GM12878 (cell line): ENCODE results near the gene TBP. TPM values are rescaled to one million over a fixed set of nuclear protein-coding genes. Genes with fewer than 3 reads are reported as not detected.

ENCODE experiments used
- CHD2 ChIP-seq: IDR thresholded peaks from 2 replicates; pipeline ENCODE4 v1.6.1; 2011; ENCODE audit warnings: low read depth, low read length, improper control_type of control experiment, borderline replicate concordance
- CHD4 ChIP-seq: fragments of 200-600 bp; sonication (generic); IDR thresholded peaks from 2 replicates; pipeline ENCODE4 v1.6.1; 2016; ENCODE audit warnings: mild to moderate bottlenecking
- EED ChIP-seq: sonication (generic); IDR thresholded peaks from 2 replicates; pipeline ENCODE4 v1.6.1; 2016; ENCODE audit warnings: antibody characterized with exemption, low read depth
- EP300 ChIP-seq, 2 experiments: fragments of 150-350 bp in 1 of 2; IDR thresholded peaks; 2 replicates each; pipeline ENCODE4 v1.6.1; 2011 to 2012; ENCODE audit warnings: low read depth in 2 of 2, low read length in 2 of 2, borderline replicate concordance in 1 of 2, improper control_type of control experiment in 1 of 2, inconsistent platforms in 1 of 2; ENCODE audit not compliant: control insufficient read depth in 1 of 2
- FOS ChIP-seq: IDR thresholded peaks from 3 replicates; pipeline ENCODE4 v1.6.1; 2011; ENCODE audit warnings: borderline replicate concordance; ENCODE audit not compliant: insufficient read length; ENCODE audit errors: extremely low read depth
- JUNB ChIP-seq: IDR thresholded peaks from 2 replicates; pipeline ENCODE4 v1.6.1; 2016; ENCODE audit warnings: antibody characterized with exemption, mild to moderate bottlenecking
- MEF2A ChIP-seq: IDR thresholded peaks from 2 replicates; pipeline ENCODE4 v1.6.1; 2011; ENCODE audit warnings: low read depth, mild to moderate bottlenecking, low read length, moderate library complexity; ENCODE audit not compliant: insufficient read depth
- MTA2 ChIP-seq: fragments of 450-650 bp; IDR thresholded peaks from 2 replicates; pipeline ENCODE4 v1.6.1; 2016; ENCODE audit warnings: low read depth, mild to moderate bottlenecking, moderate library complexity
- POLR2A ChIP-seq: IDR thresholded peaks from 2 replicates; pipeline ENCODE4 v1.6.1; 2011; ENCODE audit warnings: low read depth, mild to moderate bottlenecking, low read length
- PRDM15 ChIP-seq: fragments of 450-650 bp; formaldehyde crosslinking; IDR thresholded peaks from 2 replicates; pipeline ENCODE4 v1.4.0; 2020; ENCODE audit warnings: mild to moderate bottlenecking, moderate library complexity
- RBBP5 ChIP-seq: fragments of 200-600 bp; sonication (generic); conservative IDR thresholded peaks from 2 replicates; pipeline ENCODE4 v1.6.1; 2016
- SKIL ChIP-seq: fragments of 450-650 bp; IDR thresholded peaks from 2 replicates; pipeline ENCODE4 v1.6.1; 2017; ENCODE audit warnings: mild to moderate bottlenecking, low read depth, inconsistent platforms; ENCODE audit not compliant: poor library complexity, severe bottlenecking
- ZNF592 ChIP-seq: fragments of 450-650 bp; IDR thresholded peaks from 2 replicates; pipeline ENCODE4 v1.6.1; 2017; ENCODE audit warnings: mild to moderate bottlenecking, moderate library complexity
- ZNF687 ChIP-seq: fragments of 450-650 bp; IDR thresholded peaks from 2 replicates; pipeline ENCODE4 v1.6.1; 2017; ENCODE audit warnings: mild to moderate bottlenecking, moderate library complexity
- ZZZ3 ChIP-seq: IDR thresholded peaks from 2 replicates; pipeline ENCODE4 v1.6.1; 2011; ENCODE audit warnings: low read depth; ENCODE audit not compliant: control insufficient read depth, insufficient read length
- polyA plus RNA-seq, 11 experiments: library from polyadenylated mRNA; depleted of rRNA in 4 of 11; unstranded in 6 of 11; stranded (reverse) in 5 of 11; fragments of >200 nt; fragmentation: Nextera tagmentation in 4 of 11; fragmentation: Illumina TruSeq in 1 of 11; extraction: Ambion mirVana in 4 of 11; extraction: Trizol in 1 of 11; gene quantifications; 1 replicate in 1 of 11; 2 replicates in 10 of 11; pipeline versions ENCODE4 v1.2.1 to v1.2.3, GENCODE V29; 2011 to 2016; ENCODE audit warnings: inconsistent platforms in 2 of 11, missing spikeins in 2 of 11, low read depth in 1 of 11
- total RNA-seq, 4 experiments: library from RNA; depleted of rRNA in 3 of 4; stranded (reverse); fragments of >200 nt in 3 of 4; fragmentation: Illumina TruSeq in 1 of 4; extraction: Trizol in 1 of 4; gene quantifications; 2 replicates each; pipeline versions ENCODE4 v1.2.1 to v1.2.3, GENCODE V29; 2013 to 2021

The TBP gene
- total and polyA plus RNA-seq, 10 of the 15 experiments (the other 5 are each of a cell fraction or from before 2014, with no cell fraction given): 13.6 to 39.5 (median 26.5) TPM

- no peak for TF ChIP-seq SKIL
- no peak for TF ChIP-seq MEF2A
- TF ChIP-seq RBBP5: no peak
- 0 out of 2 replicates have a peak, but pooled peaks have one; percentile 58 for TF ChIP-seq CHD2
- TF ChIP-seq FOS: no peak
- no peak for TF ChIP-seq JUNB
- no peak for TF ChIP-seq MTA2
- peak; percentile 78; the same call in 1 of the 2 replicates for TF ChIP-seq ZNF687
- no peak for TF ChIP-seq EP300 (IDR thresholded peaks at IDR 0.05; ENCODE audit: borderline replicate concordance in 1 of 2, control insufficient read depth in 1 of 2, low read depth in 2 of 2, low read length in 2 of 2)
- TF ChIP-seq CHD4: no peak
- TF ChIP-seq ZZZ3: no peak
- TF ChIP-seq ZNF592: no peak
- peak; percentile 93 for TF ChIP-seq POLR2A
- TF ChIP-seq EED: no peak
- no peak for TF ChIP-seq PRDM15 (CRISPR knock-in tag)
These were observed 30.2 kb downstream of the TBP start, which contains the start of gene PDCD2 (continued) for GRCh38 chr6:170584181-170584953.
